Colon (tissue), 2 donors: ENCODE measurements around the gene KIF27.
"Not testable (repeated sequence)": the region's sequence is repeated elsewhere in the genome, so short reads cannot be mapped to it uniquely, and the experiment has no call there.

Experiments used
- FAIRE-seq: peaks from 2 replicates; lab custom pipeline; 2012; peaks lifted over from hg19 to GRCh38; lab: Jason Lieb, UNC
- donor health status: control.
- donor health status: control.

The KIF27 gene

DNA sequence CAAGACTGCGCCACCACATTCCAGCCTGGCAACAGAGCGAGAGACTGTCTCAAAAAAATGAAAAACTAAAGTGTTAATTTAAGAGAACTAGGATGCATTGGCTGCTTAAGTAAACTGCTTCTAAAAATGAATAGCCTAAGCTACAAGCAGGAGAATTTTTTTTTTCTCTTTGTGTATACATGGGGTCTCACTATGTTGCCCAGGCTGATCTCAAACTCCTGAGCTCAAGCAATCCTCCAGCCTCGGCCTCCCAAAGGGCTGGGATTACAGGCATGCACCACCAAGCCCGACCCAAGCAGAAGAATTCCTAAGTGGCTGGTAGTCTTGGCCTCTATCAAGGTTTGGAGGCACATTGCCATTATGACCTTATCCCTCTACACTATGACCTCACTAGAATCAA lies 106.1 kb downstream of the KIF27 start:
- FAIRE-seq = not testable (repeated sequence)

DNA sequence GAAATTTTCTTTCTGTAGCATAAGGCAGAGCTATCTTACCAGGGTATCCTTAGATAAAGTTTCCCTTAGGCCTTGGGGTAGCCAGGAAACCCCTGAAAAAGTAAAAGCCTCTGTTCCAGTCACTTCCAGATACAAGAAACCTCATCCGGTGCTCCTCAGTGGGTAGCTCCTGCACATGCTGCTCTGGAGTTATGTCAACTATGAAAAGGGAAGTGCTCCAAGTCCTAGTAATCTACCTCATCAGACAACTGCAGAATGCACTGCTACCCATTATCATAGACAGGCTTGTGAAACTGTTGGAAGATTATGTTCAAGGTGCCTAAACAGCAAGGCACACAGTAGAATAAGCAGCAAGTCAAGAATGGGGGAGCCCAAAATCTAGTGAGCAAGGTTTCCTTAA lies 112.0 kb downstream of the KIF27 start:
- FAIRE-seq = not testable (repeated sequence)

GRCh38 chr9:83804454-83804853 lies 116.8 kb downstream of the KIF27 start:
- FAIRE-seq = not testable (repeated sequence)

DNA sequence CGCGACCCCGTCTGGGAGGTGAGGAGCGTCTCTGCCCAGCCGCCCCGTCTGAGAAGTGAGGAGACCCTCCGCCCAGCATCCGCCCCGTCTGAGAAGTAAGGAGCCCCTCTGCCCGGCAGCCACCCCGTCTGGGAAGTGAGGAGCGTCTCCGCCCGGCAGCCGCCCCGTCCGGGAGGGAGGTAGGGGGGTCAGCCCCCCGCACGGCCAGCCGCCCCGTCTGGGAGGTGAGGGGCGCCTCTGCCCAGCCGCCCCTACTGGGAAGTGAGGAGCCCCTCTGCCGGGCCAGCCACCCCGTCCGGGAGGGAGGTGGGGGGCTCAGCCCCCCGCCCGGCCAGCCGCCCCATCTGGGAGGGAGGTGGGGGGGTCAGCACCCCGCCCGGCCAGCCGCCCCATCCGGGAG lies 117.3 kb downstream of the KIF27 start:
- not testable (repeated sequence) for FAIRE-seq

- no peak for FAIRE-seq
Measured at GRCh38 chr9:83800236-83801033, 120.8 kb downstream of the KIF27 start.

- no peak for FAIRE-seq
Measured at GRCh38 chr9:83794051-83794450, 127.2 kb downstream of the KIF27 start.

- FAIRE-seq = no peak
Measured at GRCh38 chr9:83792746-83793145, 128.5 kb downstream of the KIF27 start.
